ENCODE measurements around the gene STAT3.

Gene STAT3

DNA sequence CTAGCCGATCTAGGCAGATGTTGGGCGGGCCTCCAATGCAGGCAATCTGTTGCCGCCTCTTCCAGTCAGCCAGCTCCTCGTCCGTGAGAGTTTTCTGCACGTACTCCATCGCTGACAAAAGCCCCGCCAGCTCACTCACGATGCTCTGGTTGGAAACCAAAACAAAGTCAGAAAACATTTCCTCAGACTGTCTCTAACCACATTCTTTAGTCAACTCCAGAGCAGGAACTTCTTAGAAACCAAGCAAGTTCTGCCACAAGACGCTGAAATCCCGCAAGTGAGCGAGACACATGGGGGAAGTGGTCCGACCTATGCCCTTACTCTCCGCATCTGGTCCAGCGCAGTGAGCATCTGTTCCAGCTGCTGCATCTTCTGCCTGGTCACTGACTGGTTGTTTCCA lies 50.8 kb downstream of the STAT3 start:
- TF ChIP-seq, protein P1, sequence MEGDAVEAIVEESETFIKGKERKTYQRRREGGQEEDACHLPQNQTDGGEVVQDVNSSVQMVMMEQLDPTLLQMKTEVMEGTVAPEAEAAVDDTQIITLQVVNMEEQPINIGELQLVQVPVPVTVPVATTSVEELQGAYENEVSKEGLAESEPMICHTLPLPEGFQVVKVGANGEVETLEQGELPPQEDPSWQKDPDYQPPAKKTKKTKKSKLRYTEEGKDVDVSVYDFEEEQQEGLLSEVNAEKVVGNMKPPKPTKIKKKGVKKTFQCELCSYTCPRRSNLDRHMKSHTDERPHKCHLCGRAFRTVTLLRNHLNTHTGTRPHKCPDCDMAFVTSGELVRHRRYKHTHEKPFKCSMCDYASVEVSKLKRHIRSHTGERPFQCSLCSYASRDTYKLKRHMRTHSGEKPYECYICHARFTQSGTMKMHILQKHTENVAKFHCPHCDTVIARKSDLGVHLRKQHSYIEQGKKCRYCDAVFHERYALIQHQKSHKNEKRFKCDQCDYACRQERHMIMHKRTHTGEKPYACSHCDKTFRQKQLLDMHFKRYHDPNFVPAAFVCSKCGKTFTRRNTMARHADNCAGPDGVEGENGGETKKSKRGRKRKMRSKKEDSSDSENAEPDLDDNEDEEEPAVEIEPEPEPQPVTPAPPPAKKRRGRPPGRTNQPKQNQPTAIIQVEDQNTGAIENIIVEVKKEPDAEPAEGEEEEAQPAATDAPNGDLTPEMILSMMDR (IDR thresholded peaks at IDR 0.05; ENCODE audit: insufficient read depth, low read depth, low read length, missing control alignments), result no peak
- H3K4me3 ChIP-seq (ENCODE audit: low read depth, low read length), result peak overlapping the region; percentile 26
- DNase-seq (ENCODE audit: low read depth), result peak; percentile 96

DNA sequence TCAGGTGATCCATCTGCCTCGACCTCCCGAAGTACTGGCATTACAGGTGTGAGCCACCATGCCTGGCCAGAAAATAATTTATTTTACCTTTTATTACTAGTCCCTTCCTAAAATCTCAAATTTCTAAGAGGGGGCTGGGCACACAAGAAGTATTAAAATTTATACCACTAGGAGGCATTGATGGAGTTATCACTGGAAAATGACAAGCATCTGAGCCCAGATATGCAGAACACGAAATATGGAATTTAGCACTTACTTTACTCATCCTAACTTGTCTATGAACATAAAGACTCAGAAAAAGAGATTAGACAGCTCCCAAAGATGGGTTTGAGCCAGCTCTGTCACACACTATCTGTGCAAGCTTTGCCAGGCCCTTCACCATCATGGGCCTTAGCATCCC lies 53.6 kb downstream of the STAT3 start:
- TF ChIP-seq, protein P1 (IDR thresholded peaks at IDR 0.05; ENCODE audit: insufficient read depth, low read depth, low read length, missing control alignments), result no peak
- no peak overlapping the region for H3K4me3 ChIP-seq (ENCODE audit: low read depth, low read length)
- no peak for DNase-seq (ENCODE audit: low read depth)

DNA sequence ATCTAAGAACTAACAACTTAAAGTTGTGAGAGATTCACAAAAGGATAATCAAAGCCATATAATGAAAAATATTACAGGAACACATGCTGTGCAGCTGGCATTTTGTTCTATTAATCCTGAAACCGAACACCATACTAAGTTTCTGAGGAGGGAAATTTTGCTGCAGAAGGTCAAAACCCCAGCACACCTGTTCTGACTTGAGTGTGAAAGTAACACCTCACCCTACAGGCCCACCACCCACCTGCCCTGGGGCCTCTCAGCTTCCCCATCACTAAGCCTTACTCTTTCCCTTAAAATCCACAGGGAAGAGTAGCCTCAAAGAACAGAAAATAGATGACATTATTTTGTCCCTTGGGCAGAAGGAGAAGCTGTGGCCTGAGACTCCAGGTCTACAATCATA lies 55.2 kb downstream of the STAT3 start:
- TF ChIP-seq, protein P1 (IDR thresholded peaks at IDR 0.05; ENCODE audit: insufficient read depth, low read depth, low read length, missing control alignments), result no peak
- DNase-seq (ENCODE audit: low read depth), result peak; percentile 82
- no peak overlapping the region for H3K4me3 ChIP-seq (ENCODE audit: low read depth, low read length)

DNA sequence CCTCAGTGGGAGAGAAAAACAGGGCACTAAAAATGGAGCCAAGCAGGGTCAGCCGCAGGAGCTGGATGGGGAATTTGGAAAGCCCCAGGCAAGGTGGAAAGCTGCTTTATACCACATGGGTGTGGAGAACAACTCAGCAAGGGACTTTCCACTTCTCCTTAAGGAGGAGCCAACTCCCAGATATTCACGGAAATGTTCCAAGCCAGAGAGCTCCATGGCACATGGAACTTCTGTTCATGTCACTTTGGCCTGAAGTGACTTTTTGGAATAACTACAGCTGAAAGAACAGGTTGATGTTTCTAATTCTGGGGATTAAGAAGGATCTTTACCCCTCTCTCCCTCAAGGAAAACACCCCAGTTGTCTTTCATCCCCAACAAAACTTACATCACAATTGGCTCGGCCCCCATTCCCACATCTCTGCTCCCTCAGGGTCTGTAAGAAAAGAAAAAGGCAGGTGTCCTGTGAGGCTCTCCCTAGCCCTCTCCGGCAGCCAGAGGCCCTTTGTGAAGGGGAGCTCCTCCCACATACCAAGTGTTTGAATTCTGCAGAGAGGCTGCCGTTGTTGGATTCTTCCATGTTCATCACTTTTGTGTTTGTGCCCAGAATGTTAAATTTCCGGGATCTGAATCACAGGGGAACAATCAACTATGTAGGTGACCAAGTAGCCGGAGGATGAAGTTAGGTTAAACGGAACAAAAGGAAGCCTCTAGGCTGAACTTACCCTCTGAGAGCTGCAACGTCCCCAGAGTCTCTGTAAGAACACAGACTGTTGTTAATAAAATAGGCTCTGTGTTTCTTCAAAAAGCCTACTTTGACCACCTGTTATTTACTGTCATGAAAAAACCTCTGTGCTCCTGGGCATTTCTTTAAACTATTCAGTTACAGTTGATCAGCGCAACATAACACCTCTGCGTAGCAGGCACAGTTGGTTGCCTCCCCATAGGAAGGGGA lies 58.9 kb downstream of the STAT3 start:
- no peak overlapping the region for H3K4me3 ChIP-seq (ENCODE audit: low read depth, low read length)
- TF ChIP-seq, protein P1 (IDR thresholded peaks at IDR 0.05; ENCODE audit: insufficient read depth, low read depth, low read length, missing control alignments), result no peak
- DNase-seq (ENCODE audit: low read depth), result no peak

DNA sequence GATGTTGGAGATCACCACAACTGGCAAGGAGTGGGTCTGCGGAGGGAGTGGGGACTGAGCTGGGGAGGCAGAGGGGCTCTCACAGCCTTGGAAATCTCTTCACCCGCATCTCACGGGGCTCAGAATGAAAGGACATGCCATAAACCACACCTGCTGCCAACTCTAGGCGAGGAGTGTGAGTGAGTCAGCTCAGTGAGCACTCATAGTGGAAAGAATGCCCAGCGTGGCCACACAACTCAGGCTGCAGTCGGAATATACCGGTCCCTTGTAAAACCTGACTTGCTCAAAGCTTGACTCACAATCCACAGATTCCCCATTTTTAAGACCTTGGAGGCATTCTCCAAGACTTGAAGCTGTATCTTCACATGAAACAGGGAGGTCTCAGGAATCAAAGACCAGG lies 63.2 kb downstream of the STAT3 start:
- no peak for DNase-seq (ENCODE audit: low read depth)
- TF ChIP-seq, protein P1 (IDR thresholded peaks at IDR 0.05; ENCODE audit: insufficient read depth, low read depth, low read length, missing control alignments), result no peak
- no peak overlapping the region for H3K4me3 ChIP-seq (ENCODE audit: low read depth, low read length)

DNA sequence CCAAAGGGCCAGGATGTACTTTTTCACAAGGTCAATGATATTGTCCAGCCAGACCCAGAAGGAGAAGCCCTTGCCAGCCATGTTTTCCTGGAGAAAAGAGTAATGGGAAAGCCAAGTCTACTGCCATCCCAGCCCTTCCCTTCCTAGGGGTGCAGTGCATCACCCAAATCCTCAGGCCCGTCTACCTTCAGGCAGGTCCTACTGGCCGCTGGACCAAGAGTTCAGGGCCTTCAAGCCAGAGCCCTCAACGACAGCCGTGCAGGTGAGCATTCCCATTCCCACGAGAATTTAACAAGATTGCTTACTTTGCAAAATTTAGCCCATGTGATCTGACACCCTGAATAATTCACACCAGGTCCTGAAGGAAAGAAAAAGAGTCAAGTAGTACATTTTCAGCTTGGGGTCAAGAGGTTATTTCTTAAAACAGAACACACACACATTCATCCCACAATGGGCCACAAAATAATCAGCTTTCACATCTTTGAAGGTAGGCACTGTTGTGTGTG lies 64.9 kb downstream of the STAT3 start:
- no peak overlapping the region for H3K4me3 ChIP-seq (ENCODE audit: low read depth, low read length)
- TF ChIP-seq, protein P1 (IDR thresholded peaks at IDR 0.05; ENCODE audit: insufficient read depth, low read depth, low read length, missing control alignments), result no peak
- DNase-seq (ENCODE audit: low read depth), result no peak
